Brain microvascular endothelial cell (primary cell): Measurements from ENCODE around the gene TMEM82.
"Not testable (repeated sequence)": the region's sequence is repeated elsewhere in the genome, so short reads cannot be mapped to it uniquely, and the experiment has no call there.

Experiments used
- DNase-seq: peaks from one replicate; pipeline ENCODE4 v3.0.0-alpha.2; 2020
- H3K27ac ChIP-seq: fragments of 250-450 bp; sonication (Bioruptor Pico); 2 replicates; pipeline ENCODE4 v1.5.1; 2020; ENCODE audit warnings: mild to moderate bottlenecking, moderate library complexity
- H3K27me3 ChIP-seq: fragments of 250-450 bp; sonication (Bioruptor Pico); replicated peaks from 2 replicates; pipeline ENCODE4 v1.5.1; 2020; ENCODE audit warnings: mild to moderate bottlenecking
- H3K36me3 ChIP-seq: fragments of 250-450 bp; sonication (Bioruptor Pico); replicated peaks from 2 replicates; pipeline ENCODE4 v1.5.1; 2020; ENCODE audit warnings: mild to moderate bottlenecking
- H3K4me3 ChIP-seq: 2 replicates; pipeline ENCODE4 v1.5.1; 2011; ENCODE audit warnings: low read depth, mild to moderate bottlenecking, control low read depth, low read length, moderate library complexity
- CTCF ChIP-seq: IDR thresholded peaks from 2 replicates; pipeline ENCODE4 v1.5.1; 2011; ENCODE audit warnings: low read depth, mild to moderate bottlenecking, moderate library complexity, low read length, control low read depth, inconsistent platforms; ENCODE audit errors: missing control alignments
- in situ Hi-C: cut with HindIII; loops from 2 replicates; pipeline ENCODE4 v1.10.0; 2017; ENCODE audit warnings: low sequenced_read_pairs, low pct_ligation_motif_present

The TMEM82 gene

GRCh38 chr1:15742339-15742801 is at the start of gene TMEM82:
Gene TMEM82, plus strand, starts transcription at chr1:15742499. Its CDS starts 61 bp downstream, at chr1:15742560.
- no peak for TF ChIP-seq CTCF

GRCh38 chr1:15693371-15693770 is 48.9 kb upstream of the TMEM82 start:
- TF ChIP-seq CTCF = no peak
- H3K27ac ChIP-seq = no peak overlapping the region
- in situ Hi-C loops = no loop called here

More at GRCh38 chr1:15742339-15742801, at the start of gene TMEM82:
- H3K27ac ChIP-seq = no peak within 1 kb of the TSS
- H3K36me3 ChIP-seq = no peaks in the 10 kb centered on the region
- in situ Hi-C loops = no loop called here
- no peak for DNase-seq
- no peaks in the 10 kb centered on the region for H3K27me3 ChIP-seq
- H3K4me3 ChIP-seq = no peak within 1 kb of the TSS

GRCh38 chr1:15696956-15697521 is 45.3 kb upstream of the TMEM82 start:
- in situ Hi-C loops = no loop called here
- Histone ChIP-seq H3K36me3 (peaks cover 2% of the 10 kb centered on the region), H3K27ac (no peak overlapping the region), H3K4me3 (no peak overlapping the region), H3K27me3 (no peaks in the 10 kb centered on the region)
- TF ChIP-seq CTCF = no peak
- no peak for DNase-seq

More at GRCh38 chr1:15693371-15693770, 48.9 kb upstream of the TMEM82 start:
- no peak for DNase-seq
- no peak overlapping the region for H3K4me3 ChIP-seq
- no peaks in the 10 kb centered on the region for H3K27me3 ChIP-seq
- peaks cover 2% of the 10 kb centered on the region for H3K36me3 ChIP-seq

- DNase-seq = no peak
- no peaks in the 10 kb centered on the region for H3K27me3 ChIP-seq
- H3K4me3 ChIP-seq = no peak overlapping the region
- no peak overlapping the region for H3K27ac ChIP-seq
- TF ChIP-seq CTCF = no peak
- in situ Hi-C loops = no loop called here
- H3K36me3 ChIP-seq = peaks cover 2% of the 10 kb centered on the region
Measured at GRCh38 chr1:15698201-15698600, 44.1 kb upstream of the TMEM82 start.

- H3K4me3 ChIP-seq, in situ Hi-C loops, H3K27ac ChIP-seq, H3K27me3 ChIP-seq, DNase-seq, H3K36me3 ChIP-seq: not testable (repeated sequence)
Measured at GRCh38 chr1:15699321-15699720, 43.0 kb upstream of the TMEM82 start.

- no peak for TF ChIP-seq CTCF
- no peak overlapping the region for H3K4me3 ChIP-seq
- in situ Hi-C loops = no loop called here
- peaks cover 2% of the 10 kb centered on the region for H3K36me3 ChIP-seq
- no peak for DNase-seq
- H3K27me3 ChIP-seq = no peaks in the 10 kb centered on the region
- no peak overlapping the region for H3K27ac ChIP-seq
Measured at GRCh38 chr1:15700508-15700907, 41.8 kb upstream of the TMEM82 start.
